ENCODE results near the gene BTLA. TPM values are rescaled to one million over a fixed set of nuclear protein-coding genes. Genes with fewer than 3 reads are reported as not detected.
"Not testable (repeated sequence)": the region's sequence is repeated elsewhere in the genome, so short reads cannot be mapped to it uniquely, and the experiment has no call there.

The BTLA gene
- polyA plus RNA-seq, 3 donors: 0.37 to 0.51 (median 0.40) TPM

DNA sequence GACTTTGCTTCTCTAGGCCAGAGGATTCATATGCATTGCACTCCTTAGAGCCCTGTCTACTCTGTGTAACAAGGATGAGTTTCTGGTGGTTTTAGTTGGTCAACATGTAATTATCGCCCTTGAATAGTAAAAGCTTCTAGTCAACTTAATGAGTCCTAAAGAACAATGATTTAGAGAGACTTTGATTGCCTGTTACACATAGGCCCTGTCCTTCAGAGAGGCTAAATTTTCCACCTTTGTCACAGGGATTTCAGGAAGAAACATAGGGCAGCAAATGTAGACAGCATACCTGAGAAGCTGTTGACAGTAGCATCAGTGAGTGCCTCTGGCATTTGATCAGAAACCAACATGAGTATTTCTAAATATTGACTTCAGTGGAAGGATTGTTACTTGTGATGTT, 7.1 kb downstream of the BTLA start:
- DNase-seq (ENCODE audit: low read depth in 3 of 3, low spot score in 2 of 3): no peak

DNA sequence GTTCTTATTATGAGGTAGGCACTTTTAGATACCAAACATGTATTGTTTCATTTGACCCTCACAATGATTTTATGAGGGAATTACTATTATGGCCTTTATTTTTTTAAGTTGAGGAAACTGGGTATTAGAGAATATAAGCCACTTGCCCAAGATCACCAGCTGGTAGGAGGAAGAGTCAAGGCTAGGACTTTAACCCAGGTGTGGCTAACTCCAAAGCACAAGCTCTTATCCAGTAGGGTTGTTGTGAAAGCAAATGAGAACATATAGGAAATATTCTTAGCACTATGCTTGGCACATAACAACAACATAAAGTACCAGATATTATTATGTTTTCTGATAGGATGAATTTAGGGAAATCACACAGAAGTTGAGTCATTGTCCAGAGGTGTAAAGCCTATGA, 7.9 kb downstream of the BTLA start:
- no peak for DNase-seq (ENCODE audit: low read depth in 3 of 3, low spot score in 2 of 3)

DNA sequence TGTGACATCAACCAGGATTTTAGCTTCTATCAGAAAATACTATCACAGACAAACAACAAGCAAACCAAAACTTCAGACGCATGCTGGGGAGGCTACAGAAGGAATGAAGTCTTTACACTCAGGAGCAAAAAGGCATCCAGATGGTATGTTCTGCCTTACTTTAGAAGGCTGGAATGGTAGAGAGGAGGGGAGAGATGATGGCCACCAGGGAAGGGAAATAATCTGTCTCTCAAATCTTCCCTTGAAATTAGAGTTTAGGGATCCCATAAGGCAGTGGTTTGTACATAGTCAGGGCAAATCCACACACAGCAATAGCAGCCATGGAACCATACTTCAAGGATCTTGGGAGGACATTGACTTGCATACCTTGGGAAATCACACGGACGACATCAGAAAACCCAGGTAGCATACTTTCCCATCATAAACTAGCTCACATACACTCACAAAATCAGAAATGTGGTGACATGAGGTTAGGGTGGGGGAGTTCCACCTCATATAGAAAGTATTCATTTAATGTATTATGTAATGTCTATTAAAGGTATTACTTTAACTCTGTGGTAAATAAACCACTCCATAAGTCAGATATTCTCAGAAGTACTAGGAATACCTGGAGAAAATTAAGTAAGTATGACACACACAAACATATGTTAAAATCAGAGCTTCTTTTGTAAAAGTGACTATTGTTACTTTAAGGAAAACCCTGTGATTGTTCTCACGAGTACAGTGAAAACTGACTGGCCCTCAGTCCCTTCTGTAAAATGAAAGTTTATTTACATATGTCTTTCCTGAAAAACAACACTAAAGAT, 9.4 kb downstream of the BTLA start:
- no peak for DNase-seq (ENCODE audit: low read depth in 3 of 3, low spot score in 2 of 3)

DNA sequence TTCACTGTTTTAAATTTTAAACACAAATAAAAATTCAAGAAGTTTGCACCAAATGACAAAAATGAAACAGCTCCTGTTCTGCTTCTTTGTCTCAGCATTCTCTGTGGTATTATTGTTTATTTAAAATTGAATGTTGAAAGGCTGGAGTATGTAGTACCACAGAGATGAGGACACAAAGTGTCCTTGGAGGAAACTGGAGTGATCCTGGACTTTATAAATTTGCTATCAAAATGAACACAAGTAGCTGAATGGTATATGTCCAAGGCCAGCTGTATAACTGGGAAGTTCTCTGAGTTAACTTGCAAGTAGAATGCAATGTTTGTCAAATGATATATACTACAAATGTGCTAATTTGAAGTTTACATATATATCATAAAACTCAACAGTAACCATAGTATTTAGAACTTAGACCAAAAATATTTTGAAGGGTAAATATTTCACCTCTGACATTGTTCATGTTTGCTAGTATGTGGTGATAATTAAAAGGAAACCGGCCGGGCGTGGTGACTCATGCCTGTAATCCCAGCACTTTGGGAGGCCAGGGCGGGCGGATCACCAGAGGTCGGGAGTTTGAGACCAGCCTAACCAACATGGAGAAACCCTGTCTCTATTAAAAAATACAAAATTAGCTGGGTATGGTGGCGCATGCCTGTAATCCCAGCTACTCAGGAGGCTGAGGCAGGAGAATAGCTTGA, 12.3 kb downstream of the BTLA start:
- no peak for DNase-seq (ENCODE audit: low read depth in 3 of 3, low spot score in 2 of 3)

DNA sequence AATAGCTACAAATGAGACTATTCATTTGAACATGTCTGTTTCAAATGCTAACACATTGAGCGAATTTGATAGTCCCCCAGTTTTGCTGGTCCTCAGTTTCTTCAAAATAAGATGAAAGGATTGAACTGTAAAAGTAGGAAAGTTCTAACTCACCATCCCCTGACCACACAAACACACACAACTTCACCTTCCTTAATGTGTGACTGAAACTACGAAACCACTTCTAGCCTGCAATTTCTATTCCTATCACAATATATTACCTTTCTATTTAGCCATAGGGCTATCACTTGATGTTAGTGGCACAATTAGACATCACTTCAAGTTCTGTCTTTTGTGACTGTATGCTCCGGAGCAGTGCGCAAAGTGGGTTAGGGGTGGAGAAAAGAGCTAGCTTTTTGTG, 14.9 kb downstream of the BTLA start:
- DNase-seq (ENCODE audit: low read depth in 3 of 3, low spot score in 2 of 3): no peak

DNA sequence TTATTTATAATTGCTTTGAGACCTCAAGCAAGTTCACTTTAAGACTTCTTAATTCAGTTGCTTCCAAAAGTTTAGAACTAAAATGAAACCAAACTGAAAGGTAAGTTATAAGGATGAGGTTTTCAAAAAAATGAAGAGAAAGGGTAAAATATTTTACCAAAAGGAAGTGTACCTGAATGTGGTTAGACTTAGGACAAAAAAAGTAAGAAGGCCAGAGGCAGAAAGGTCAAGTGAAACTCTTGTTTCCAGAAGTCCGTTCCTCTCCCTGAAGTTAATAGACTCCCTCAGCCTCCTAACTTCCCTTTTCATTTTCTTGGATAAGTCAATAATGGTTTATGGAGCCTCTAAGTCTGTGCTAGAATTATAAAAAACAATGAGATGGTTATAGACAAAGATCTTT, 16.6 kb downstream of the BTLA start:
- no peak for DNase-seq (ENCODE audit: low read depth in 3 of 3, low spot score in 2 of 3)

DNA sequence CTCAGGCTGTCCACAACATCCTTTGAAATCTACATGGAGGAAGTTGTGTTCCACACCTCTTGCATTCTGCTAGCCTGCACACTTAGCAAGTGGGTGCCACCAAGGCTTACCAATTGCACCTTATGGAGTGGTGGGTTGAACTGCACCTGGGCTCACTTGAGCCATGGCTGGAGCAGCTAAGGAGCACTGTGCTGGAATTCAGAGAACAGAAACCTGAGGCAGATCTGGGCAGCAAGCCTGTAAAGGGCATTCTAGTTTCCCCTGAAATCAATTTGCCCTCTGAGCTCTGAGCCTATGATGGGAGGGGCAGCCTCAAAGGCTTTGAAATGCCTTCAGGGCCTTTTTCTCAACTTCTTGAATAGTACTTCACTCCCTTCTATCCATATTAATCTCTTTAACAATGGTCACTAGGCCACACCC, 18.0 kb downstream of the BTLA start:
- no peak for DNase-seq (ENCODE audit: low read depth in 3 of 3, low spot score in 2 of 3)

DNA sequence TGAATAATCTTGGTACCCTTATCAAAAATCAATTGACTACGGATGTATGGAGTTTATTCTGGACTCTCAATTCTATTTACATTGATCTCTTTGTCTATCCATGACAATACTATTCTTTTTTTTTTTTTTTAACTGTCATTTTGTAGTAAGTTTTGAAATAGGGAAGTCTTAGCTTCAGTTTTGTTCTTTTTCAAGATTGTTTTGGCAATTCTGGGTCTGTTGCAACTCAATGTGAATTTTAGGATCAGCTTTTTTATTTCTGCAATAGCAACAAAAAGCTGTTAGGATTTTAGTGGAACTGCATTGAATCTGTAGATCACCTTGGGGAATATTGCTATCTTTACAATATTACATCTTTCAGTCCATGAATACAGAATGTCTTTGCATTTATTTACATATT, 21.4 kb downstream of the BTLA start:
- no peak for DNase-seq (ENCODE audit: low read depth in 3 of 3, low spot score in 2 of 3)

DNA sequence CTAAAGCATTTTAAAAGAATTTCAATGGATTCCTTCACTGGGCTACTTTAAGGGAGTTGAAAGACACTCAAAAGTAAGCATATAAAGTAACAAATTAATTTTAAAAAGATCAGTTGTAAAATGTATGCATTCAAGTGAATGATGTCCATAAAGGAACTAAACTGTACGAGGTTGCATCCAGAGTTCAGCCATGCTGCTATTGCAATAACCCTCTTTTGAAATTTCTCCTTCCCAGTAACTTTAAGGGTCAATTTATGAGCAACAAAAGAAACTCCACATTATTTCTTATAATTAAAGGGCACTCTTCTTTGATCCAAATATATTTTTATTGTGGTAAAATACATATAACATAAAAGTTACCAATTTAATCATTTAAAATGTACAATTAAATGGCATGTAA, 22.9 kb downstream of the BTLA start:
- no peak for DNase-seq (ENCODE audit: low read depth in 3 of 3, low spot score in 2 of 3)

DNA sequence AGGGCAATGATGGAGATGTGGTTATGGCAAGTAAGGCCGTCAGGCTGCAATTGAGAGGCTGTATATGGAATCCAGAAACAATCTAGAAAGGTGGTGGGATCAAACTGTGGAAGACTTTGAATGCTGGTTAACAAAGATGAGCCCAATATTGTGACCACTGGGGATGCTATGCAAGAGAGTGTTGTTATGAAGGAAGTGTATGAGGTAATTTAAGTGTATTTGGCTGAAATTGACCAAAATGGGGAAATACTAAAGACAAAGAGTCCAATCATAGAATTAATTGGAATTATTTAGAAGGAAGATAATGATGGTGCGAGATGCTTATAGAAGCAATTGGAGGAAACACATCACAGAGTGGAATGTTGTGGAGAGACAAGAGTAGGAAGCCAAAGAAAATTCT, 24.5 kb downstream of the BTLA start:
- no peak for DNase-seq (ENCODE audit: low read depth in 3 of 3, low spot score in 2 of 3)

DNA sequence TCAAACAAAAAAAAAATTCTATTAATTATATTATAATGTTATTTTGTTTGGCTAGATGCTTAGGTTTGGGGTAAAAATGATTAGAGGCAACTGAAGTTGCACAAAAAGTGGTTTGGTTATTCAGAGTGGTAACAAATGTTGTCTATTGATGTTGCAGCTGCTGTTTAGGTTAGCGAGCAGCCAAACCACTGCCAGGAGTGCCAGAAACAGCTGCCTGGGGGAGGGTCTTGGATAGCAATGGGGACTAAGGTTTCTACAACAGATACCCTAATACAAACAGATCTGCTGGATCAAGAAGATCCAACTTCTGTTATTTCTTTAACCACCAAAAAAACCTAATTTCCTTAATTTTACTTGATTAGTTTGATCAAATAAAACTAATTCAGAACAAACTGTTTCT, 26.6 kb downstream of the BTLA start:
- DNase-seq (ENCODE audit: low read depth in 3 of 3, low spot score in 2 of 3): no peak

DNA sequence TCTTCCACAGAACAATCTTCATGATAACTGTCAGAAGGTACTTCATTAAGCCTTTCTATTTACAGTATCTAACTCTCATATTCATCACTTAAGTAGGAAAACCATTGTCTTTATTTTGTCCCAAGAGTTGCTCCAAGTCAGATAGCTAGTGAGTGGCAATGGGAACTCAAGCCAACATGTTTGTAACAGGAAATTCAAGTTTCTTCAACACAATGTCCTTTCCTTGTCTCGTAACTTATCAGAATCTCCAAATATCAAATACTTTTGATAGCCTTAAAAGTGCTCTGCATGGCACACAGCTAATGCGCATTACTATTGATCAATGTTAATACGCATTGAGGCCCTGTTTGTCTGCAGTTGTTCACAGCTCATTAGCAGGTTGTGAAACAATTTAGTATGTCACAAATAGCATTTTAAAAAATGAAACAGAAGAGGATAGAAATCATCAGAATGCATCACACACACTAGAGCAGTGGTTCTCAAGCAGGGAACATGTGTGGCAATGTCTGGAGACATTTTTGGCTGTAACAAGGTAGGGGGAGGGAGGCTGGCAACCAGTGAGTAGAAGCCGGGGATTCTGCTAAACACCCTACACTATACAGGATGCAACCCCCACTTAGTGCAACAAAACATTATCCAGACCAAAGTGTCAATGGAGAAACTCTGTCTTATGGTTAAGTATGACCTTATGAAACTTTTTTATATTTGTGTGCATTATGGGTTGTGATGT, 27.5 kb downstream of the BTLA start:
- no peak for DNase-seq (ENCODE audit: low read depth in 3 of 3, low spot score in 2 of 3)

DNA sequence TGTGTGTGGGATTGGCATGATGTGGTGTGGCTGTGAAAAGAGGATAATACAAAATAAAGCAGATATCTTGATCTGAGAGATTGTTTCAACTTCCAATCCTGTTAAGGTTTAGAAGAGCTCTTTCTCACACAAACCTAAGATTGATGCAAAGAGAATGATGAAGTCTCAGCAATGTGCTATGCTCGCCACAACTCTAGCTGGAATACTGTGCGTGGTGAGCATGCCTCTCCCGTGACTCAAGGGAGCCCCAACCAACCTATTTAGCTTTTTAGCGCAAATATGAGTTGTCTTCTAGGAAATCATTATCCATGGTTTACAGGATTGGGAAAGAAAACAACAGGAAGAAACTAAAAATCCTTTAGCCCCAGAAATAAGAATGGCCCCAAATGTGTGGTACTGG, 28.5 kb downstream of the BTLA start:
- DNase-seq (ENCODE audit: low read depth in 3 of 3, low spot score in 2 of 3): no peak

DNA sequence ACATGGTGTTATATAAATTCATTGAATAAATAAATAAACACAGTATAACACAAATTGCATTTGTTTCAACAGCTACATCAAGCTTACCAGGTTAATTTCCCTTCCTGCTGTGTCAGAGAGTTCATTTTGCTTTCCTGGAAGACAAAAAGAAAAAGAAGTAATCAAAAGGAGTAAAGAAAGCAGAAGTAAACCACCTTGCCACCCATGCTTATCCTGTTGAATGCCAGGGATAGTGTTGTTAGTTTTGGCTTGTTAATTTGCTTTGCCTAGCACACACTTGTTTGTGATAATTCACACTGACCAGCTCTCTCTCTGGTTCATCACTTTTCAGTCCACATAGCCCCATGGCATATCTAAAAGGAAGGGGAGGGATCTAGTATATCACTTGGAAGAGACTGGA, 29.6 kb downstream of the BTLA start:
- no peak for DNase-seq (ENCODE audit: low read depth in 3 of 3, low spot score in 2 of 3)

DNA sequence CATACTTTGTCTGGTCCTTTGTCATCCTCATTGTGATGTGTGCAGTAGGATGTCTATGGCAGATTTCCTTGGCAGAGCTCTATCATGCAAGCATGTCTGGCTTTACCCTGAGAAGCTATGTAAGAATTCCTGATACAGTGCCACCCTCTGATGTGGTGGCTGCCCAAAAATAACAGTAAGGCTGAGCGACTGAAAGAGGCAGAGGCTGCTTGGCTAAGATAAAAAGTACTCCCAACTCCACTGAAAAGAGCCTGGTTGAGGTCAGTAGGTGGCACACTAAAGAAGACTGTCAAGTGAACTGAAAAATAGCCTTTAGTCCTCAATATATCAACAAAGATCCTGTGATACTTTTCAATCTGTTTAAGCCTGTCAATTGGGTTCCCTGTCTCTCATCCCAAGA, 31.7 kb downstream of the BTLA start:
- DNase-seq (ENCODE audit: low read depth in 3 of 3, low spot score in 2 of 3): no peak

DNA sequence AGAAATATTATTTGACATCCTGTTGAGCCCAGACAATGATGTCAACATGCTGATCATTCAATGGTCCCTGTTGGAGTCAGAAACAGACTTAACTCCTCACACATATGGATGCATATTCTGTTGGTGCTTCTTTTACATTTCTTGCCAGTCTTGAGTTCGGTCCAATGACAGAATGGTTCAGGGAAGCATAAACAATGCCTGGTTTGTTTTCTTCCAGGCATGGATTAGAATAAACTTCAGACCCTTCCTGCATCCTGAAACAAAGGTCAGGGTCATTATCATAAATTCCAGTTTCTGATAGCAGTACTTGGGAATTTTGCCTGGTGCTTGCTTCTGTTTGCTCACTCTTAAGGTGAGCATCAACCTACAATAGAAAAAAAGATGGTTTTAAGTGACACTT, 33.3 kb downstream of the BTLA start:
- DNase-seq (ENCODE audit: low read depth in 3 of 3, low spot score in 2 of 3): no peak

DNA sequence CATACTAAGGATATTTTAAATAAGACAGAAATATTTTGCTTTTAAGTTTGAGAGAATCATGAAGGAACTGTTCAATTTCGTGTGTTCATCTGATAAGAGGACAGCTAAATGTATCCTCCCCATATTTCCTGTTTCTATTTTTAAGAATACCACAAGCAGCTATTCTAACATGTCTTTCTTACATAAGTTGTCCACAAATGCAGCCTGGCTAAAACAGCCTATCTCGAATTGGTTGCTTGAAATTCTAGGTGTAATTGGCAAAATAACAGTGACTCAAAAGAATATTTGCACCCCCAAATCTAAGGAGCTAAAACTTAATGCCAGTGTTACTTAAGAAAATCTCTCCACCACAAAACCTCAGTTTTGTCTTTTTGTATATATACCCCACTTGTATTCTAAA, 35.0 kb downstream of the BTLA start:
- no peak for DNase-seq (ENCODE audit: low read depth in 3 of 3, low spot score in 2 of 3)

DNA sequence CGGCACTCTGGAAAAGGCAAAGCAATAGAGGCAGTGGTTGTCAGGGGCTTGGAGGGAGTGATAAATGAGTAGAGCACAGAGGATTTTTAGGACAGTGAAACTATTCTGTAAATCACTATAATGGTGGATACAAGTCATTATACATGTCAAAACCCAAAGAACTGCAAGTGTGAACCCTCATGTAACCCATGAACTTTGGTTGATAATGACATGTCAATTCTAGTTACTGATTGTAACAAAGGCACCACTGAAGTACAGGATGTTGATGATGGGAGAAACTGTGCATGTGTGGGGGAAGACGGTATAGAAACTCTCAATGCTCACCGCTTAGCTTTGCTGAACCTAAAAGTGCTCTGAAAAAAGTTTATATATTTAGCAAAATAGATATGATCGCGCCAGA, 36.0 kb downstream of the BTLA start:
- no peak for DNase-seq (ENCODE audit: low read depth in 3 of 3, low spot score in 2 of 3)

DNA sequence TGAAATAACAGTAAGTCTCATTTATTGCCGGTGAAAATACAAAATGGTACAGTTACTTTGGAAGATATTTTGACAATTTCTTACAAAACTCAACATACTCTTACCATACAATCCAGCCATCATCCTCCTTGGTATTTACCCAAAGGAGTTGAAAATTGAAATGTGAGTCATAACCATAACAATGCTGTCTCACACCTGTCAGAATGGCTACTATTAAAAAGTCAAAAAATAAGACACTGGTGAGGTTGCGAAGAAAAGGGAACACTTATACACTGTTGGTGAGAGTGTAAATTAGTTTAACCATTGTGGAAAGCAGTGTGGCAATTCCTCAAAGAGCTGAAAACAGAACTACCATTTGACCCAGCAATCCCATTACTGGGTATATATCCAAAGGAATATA, 37.5 kb downstream of the BTLA start:
- DNase-seq (ENCODE audit: low read depth in 3 of 3, low spot score in 2 of 3): not testable (repeated sequence)

DNA sequence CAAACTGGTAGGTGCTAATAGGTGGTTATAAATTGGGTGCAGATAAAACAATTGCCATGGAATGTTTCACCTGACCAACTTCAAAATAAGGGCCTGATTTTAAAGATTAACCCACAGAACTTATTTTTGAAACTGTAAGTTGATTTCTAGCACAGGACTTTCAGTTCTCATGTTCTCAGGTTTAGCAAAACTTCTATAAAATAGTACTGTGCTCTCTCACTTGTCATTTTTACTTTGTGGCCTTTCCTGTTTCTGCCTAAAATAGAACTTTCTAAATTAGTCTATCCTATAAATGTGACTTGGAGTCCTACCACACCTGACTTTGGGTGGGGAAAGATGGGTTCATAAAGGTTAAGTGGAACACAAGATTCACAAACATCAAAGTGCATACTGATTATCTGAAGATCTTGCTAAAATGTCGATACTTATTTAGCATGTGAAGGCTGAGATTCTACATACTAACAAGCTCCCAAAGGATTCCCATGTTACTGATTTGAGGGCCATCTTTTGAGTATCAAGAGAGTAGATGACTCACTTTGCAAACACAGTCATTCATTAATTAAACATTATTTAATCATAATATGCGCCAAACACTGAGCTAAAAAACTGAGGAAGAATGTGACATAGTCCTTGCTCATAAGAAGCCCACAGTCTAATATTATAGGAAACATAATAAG, 38.6 kb downstream of the BTLA start:
- no peak for DNase-seq (ENCODE audit: low read depth in 3 of 3, low spot score in 2 of 3)

DNA sequence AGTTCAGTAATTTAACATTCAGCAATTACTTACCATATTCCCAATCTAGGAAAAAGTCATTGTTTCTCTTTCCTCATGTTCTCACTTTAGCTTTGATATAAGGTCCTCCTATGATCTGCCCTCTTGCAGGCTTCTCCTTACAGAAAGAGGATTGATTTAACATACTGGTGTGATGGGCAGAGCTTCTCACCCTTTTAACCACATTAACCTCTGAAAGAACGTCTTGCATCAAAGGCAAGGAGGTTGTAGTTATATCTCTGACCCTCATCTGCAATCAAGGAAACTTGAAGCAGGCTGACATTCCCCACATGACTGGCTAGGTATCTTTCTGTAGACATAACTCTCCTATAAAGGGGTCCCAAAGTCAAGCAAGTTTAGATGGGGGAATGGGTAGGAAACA, 39.5 kb downstream of the BTLA start:
- no peak for DNase-seq (ENCODE audit: low read depth in 3 of 3, low spot score in 2 of 3)
